Activated B cell treated with CpG ODN at 0.5 μM for 24 hours (primary cell): ENCODE results near the gene SPON1. TPM values are rescaled to one million over a fixed set of nuclear protein-coding genes. Genes with fewer than 3 reads are reported as not detected.

Experiments used
- ATAC-seq: fragments of 200-7000 bp; cut with Tn5 transposase; one replicate; pipeline ENCODE4 v1.10.0; 2021; ENCODE audit warnings: low read depth, mild to moderate bottlenecking, moderate library complexity
- CTCF ChIA-PET: fragments of 350-600 bp; sonication (Branson Sonifier 250); formaldehyde crosslinking; loops from one replicate; lab custom pipeline; 2021; ENCODE audit warnings: antibody characterized with exemption; lab: Charles Lee
- POLR2A ChIA-PET: fragments of 350-600 bp; sonication (Branson Sonifier 250); formaldehyde crosslinking; loops from one replicate; lab custom pipeline; 2021; ENCODE audit warnings: antibody characterized with exemption; lab: Charles Lee
- DNase-seq: peaks from one replicate; pipeline ENCODE4 v3.0.0; 2022
- H3K27ac Mint-ChIP-seq: one replicate; pipeline ENCODE4 v1.8.0; 2020; ENCODE audit warnings: mixed read lengths
- H3K27me3 Mint-ChIP-seq: one replicate; pipeline ENCODE4 v1.8.0; 2021; ENCODE audit warnings: mixed read lengths
- H3K36me3 Mint-ChIP-seq: one replicate; pipeline ENCODE4 v1.8.0; 2021; ENCODE audit warnings: low read depth, mixed read lengths
- H3K4me1 Mint-ChIP-seq: one replicate; pipeline ENCODE4 v1.8.0; 2021; ENCODE audit warnings: mixed read lengths
- H3K4me3 Mint-ChIP-seq: one replicate; pipeline ENCODE4 v1.8.0; 2020; ENCODE audit warnings: mild to moderate bottlenecking, mixed read lengths
- H3K9me3 Mint-ChIP-seq: one replicate; pipeline ENCODE4 v1.8.0; 2020; ENCODE audit warnings: mixed read lengths
- intact Hi-C: fragments of 100-400 bp; cut with micrococcal nuclease; formaldehyde crosslinking; loops from one replicate; pipeline ENCODE4 v1.15.1; 2024
- total RNA-seq: library from RNA; stranded (reverse); gene quantifications from 2 replicates; pipeline ENCODE4 v1.2.3, GENCODE V29; 2022
- TF ChIP-seq, protein P1 (sequence below): fragments of 200-600 bp; IDR thresholded peaks from one replicate; pipeline ENCODE4 v1.8.0; 2022; ENCODE audit warnings: antibody characterized with exemption, mild to moderate bottlenecking

Gene SPON1
- total RNA-seq, 1 donor from 2014 or later: not detected

- DNase-seq: no peak
- POLR2A ChIA-PET: no interaction called here
- Mint-ChIP-seq H3K36me3 (no peaks in the 10 kb centered on the region), H3K27ac (no peak overlapping the region), H3K4me1 (no peaks in the 10 kb centered on the region), H3K27me3 (peaks cover 6% of the 10 kb centered on the region), H3K9me3 (no peaks in the 10 kb centered on the region), H3K4me3 (no peak overlapping the region)
- CTCF ChIA-PET: no interaction called here
- TF ChIP-seq, protein P1, sequence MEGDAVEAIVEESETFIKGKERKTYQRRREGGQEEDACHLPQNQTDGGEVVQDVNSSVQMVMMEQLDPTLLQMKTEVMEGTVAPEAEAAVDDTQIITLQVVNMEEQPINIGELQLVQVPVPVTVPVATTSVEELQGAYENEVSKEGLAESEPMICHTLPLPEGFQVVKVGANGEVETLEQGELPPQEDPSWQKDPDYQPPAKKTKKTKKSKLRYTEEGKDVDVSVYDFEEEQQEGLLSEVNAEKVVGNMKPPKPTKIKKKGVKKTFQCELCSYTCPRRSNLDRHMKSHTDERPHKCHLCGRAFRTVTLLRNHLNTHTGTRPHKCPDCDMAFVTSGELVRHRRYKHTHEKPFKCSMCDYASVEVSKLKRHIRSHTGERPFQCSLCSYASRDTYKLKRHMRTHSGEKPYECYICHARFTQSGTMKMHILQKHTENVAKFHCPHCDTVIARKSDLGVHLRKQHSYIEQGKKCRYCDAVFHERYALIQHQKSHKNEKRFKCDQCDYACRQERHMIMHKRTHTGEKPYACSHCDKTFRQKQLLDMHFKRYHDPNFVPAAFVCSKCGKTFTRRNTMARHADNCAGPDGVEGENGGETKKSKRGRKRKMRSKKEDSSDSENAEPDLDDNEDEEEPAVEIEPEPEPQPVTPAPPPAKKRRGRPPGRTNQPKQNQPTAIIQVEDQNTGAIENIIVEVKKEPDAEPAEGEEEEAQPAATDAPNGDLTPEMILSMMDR: no peak
- no peak for ATAC-seq
- intact Hi-C loops: no loop called here
These were observed 134.1 kb downstream of the SPON1 start for GRCh38 chr11:14096606-14097005.

DNA sequence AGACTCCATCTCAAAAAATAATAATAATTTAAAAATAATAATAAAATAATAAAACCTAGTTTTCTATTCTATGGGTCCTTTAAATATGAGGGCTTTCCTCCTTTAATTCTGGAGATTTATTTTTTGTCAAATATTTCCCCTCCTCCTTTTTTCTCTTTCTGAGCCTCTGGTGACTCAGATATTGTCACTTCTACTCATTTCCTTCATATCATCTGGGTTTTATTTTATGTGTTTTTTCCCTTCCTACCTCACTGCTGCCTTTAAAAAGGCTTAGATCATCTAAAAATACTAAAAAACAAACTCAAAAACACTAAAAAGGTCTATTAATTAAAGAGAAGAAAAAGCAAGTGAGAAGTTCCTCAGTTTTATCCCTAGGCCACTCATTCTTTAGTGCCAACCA is 138.9 kb downstream of the SPON1 start:
- POLR2A ChIA-PET: no interaction called here
- DNase-seq: no peak
- no peak overlapping the region for H3K4me3 Mint-ChIP-seq
- H3K4me1 Mint-ChIP-seq: peaks cover 7% of the 10 kb centered on the region
- intact Hi-C loops: no loop called here
- no peak for ATAC-seq
- no peaks in the 10 kb centered on the region for H3K9me3 Mint-ChIP-seq
- no peaks in the 10 kb centered on the region for H3K36me3 Mint-ChIP-seq
- no peaks in the 10 kb centered on the region for H3K27me3 Mint-ChIP-seq
- TF ChIP-seq, protein P1: no peak
- no peak overlapping the region for H3K27ac Mint-ChIP-seq
- CTCF ChIA-PET: no interaction called here

GRCh38 chr11:14102766-14103165 is 140.2 kb downstream of the SPON1 start:
- no peaks in the 10 kb centered on the region for H3K27me3 Mint-ChIP-seq
- DNase-seq: no peak
- CTCF ChIA-PET: no interaction called here
- no peak overlapping the region for H3K27ac Mint-ChIP-seq
- no peaks in the 10 kb centered on the region for H3K36me3 Mint-ChIP-seq
- intact Hi-C loops: no loop called here
- H3K4me3 Mint-ChIP-seq: no peak overlapping the region
- TF ChIP-seq, protein P1: no peak
- H3K4me1 Mint-ChIP-seq: peaks cover 7% of the 10 kb centered on the region
- no peak for ATAC-seq
- POLR2A ChIA-PET: no interaction called here
- H3K9me3 Mint-ChIP-seq: no peaks in the 10 kb centered on the region

- TF ChIP-seq, protein P1: no peak
- Mint-ChIP-seq H3K27ac (no peak overlapping the region), H3K4me1 (peaks cover 7% of the 10 kb centered on the region), H3K27me3 (peaks cover 2% of the 10 kb centered on the region), H3K4me3 (no peak overlapping the region), H3K36me3 (no peaks in the 10 kb centered on the region), H3K9me3 (no peaks in the 10 kb centered on the region)
- ATAC-seq (no peak), DNase-seq (no peak)
- ChIA-PET POLR2A (no interaction called here), CTCF (no interaction called here)
- intact Hi-C loops: no loop called here
These were observed 142.9 kb downstream of the SPON1 start for GRCh38 chr11:14105446-14105845.

- H3K36me3 Mint-ChIP-seq: no peaks in the 10 kb centered on the region
- peaks cover 7% of the 10 kb centered on the region for H3K4me1 Mint-ChIP-seq
- H3K27ac Mint-ChIP-seq: no peak overlapping the region
- intact Hi-C loops: no loop called here
- TF ChIP-seq, protein P1: no peak
- H3K9me3 Mint-ChIP-seq: no peaks in the 10 kb centered on the region
- POLR2A ChIA-PET: no interaction called here
- H3K4me3 Mint-ChIP-seq: no peak overlapping the region
- peaks cover 2% of the 10 kb centered on the region for H3K27me3 Mint-ChIP-seq
- ATAC-seq (no peak), DNase-seq (no peak)
- CTCF ChIA-PET: no interaction called here
These were observed 144.0 kb downstream of the SPON1 start for GRCh38 chr11:14106303-14107049.
